Esophagus mucosa (tissue), 1 donor: ENCODE data around the gene PLCB1. TPM values are rescaled to one million over a fixed set of nuclear protein-coding genes. Genes with fewer than 3 reads are reported as not detected.

Source experiments
- ATAC-seq: fragments of 200-7000 bp; cut with Tn5 transposase; one replicate; pipeline ENCODE4 v1.9.1; 2020
- total RNA-seq: library from RNA; stranded (reverse); gene quantifications from one replicate; pipeline ENCODE4 v1.2.4, GENCODE V29; 2023
- donor health status: DM: yes; HTN: yes; CAD: no.

The PLCB1 gene
- total RNA-seq, 1 donor from 2014 or later = 2.7 TPM

DNA sequence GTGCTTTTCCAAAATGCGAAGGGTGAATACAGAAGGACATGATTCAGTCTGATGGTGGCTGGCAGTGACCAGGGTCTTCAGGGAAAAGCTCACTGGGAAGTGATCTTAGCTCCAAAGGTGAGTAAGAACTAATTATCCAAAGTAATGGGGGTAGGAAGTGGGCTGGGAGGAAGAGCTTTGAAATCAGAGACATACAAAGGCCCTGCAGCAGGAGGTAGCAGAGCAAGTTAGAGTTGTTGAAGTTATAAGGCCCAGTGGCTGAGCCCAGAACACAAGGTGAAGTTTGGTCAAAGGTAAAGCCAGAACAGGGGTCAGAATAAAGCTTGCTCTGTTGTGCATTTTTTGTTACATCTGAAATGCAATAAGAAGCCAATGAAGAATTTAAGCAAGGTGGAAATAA lies 81.2 kb downstream of the PLCB1 start:
- no peak for ATAC-seq

DNA sequence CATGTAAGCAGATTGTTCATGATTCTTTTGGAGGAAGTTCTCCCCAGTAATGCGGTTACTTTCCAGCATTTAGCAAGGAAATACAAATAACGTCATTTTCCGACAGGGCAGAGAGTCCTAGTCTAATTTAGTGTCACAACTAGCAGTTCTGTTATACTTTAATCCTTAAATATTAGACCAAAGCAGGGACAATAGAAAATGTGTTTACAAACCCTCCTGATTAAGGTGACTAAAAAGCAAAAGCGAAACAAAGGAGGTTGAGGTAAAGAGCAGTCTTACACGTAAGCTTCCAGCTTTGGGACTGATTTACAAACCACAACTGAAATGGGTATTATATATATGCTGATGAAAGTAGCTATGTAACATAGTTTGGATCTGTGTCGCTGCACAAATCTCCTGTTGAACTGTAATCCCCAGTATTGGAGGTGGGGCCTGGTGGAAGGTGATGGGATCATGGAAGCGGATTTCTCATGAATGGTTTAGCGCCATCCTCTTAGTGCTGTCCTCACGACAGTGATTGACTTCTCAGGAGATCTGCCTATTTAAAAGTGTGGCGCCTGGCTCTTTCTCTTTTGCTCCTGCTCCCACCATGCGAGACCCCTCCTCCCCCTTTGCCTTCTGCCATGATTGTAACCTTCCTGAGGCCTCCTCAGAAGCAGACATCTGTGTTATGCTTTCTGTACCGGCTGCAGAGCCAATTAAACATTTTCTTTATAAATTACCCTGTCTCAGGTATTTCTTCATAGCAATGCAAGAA lies 81.9 kb downstream of the PLCB1 start:
- no peak for ATAC-seq

DNA sequence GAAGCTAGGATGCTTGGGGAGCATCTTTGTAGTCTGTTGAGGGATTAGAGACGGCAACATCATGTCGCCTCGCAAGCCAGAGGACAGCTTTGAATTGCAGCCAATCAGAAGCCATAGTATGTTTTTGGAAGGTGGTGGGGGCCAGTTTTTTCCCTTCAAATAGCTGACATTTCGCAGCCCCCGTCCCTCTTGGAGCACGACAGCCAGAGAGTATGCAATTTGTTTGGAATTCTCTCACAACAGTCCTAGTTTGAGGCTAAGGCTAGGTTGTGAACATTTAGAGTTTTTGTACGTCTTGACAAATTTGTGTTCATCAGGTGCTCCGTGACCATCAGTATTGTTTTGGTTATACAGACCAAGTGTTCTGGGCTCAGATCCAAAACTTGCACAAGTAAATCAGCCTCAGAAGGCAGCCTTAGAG lies 83.3 kb downstream of the PLCB1 start:
- ATAC-seq = no peak

DNA sequence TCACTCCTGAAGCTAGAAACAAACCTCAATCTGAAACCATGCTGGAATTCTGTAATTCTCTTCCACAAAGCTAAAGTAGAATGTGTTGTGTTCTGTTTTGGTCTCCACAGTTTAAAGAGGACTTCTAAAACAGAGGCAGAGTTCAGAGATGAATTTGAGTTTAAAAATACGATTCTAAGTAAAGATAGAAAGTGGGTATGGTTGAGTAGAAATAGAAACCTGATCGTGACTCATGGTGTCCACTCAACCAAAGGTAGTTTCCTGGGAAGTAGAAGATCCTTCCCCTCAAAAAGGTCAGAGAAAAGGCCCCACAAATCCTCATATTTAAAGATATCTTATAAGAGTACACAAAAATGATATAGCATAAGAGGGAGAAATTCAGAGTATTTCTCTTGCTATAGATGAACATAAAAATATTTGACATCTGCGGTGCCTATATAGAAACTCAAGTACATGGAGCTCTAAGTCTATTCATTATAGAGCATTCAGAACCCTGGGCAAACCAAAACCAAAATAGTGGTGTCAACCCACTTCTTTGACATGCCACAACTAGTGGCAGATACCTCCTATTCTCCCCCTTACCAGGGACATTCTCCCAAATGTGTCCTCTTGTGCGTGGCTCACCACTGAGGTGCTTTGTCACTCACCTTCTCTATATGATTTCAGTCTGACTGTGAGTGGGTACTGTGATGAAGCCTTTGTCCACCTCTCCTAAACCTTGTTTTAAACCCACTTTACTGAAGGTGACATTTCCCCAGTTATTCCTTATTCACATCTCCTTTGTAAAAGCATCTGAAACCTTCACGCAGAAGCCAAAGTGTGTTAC lies 84.5 kb downstream of the PLCB1 start:
- ATAC-seq = no peak

DNA sequence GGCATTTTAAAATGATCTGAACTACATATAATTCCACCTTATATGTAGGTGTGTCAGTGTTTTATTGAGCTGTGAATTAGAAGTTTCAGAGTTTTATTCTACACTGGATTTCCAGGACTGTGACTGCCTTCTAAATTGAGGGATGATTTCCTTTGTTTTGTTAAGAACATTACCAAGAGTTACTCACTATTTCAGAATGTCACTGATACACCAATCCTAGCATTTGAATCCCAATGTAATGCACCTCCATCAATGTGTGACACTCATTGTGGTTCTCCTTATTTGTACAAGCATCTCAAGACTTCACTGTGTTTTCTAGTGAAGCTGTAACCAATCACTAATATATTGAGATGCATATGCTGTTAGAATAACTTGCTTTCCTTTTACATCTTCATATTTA lies 86.8 kb downstream of the PLCB1 start:
- no peak for ATAC-seq

DNA sequence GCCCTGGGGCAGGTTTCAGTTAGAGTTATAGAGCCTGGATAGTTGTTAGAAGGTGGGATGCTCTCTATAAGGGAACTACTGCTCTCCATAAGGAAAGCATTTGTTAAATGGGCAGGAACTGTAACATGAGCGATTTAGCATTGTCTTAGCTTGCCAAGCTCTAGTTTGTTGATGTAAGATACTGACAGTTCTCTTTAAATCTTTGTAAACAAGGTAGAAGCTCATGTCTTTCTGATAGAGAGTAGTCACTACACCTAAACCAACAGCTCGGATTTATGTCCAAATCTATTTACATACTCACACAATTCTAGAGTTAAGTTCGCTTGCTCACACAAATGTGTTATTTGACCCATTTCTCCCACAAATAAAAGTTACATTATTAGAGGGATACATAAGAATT lies 87.3 kb downstream of the PLCB1 start:
- no peak for ATAC-seq

DNA sequence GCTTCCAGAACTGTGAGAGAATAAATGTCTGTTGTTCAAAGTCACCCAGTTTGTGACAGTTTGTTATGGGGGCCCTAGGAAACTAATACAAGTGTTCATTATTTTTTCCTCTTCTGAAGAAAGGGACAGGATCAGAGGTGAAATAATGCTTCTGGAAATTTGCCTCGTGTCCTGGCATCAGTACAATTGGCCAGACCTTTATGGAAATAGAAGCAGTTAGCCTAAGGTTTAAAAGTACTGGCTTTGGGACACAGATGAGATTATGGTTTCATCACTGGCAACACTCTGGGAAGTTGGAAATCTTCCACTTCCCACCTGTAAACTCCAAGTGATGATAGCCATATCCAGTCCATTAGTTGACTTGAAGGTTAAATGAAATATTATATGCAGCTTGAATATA lies 88.7 kb downstream of the PLCB1 start:
- ATAC-seq = no peak

DNA sequence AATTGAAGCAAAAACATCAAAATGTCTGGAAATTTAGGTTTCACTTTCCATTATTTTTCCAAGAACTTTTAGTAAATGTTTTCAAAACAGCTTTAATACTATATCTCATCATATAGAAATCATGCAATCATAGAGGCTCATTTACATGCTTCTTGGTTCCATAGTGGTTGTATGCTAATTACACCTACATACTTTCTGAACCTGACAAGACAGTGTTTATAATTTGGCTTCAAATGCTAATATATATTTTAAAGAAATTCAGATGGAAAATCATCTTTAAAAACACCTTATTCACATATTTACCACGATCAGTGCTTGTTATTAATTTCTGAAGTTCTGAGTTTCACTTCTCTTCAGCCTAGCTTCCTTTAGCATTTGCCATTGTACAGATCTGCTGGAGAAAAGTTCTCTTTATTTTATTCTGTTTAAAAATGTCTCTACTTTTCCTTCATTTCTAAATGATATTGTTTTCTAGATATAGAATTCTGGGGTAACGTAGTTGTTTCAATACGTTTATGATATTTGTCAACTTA lies 89.9 kb downstream of the PLCB1 start:
- ATAC-seq = no peak

DNA sequence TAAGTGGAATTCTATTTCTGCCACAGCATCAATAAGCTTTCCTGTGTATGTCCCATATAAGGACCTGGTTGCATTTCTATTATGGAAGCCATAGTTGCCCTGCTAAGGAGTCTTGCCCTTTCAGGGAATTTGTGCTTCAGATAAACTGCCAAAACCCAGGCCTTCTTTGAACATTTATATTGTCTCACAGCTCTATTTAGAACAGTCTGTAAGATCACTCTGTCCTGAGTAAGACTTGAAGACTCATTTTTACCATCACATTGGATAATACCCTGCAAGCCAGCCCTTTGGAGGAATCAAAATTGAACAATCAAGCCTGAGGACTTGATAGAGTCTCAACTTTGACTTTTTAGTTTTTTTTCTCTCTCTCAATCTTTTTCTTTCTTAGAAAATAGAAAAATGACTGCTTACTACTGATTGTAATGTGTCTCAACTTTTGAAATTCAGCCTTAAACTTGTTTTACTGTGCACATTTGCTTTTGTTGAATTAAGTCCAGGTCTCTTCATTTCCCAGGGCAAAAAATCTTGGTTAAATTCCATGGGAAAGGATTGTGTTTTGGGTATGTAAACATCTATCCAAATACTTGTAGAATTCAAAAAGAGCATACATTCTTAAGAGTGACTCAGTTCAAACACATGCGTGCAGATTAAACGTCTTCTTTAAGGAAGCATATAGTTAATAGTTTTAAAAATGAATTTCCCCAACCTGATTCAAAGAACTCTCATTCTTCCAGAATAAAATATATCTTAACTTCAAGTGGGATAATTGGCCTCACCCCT lies 91.2 kb downstream of the PLCB1 start:
- ATAC-seq = no peak

DNA sequence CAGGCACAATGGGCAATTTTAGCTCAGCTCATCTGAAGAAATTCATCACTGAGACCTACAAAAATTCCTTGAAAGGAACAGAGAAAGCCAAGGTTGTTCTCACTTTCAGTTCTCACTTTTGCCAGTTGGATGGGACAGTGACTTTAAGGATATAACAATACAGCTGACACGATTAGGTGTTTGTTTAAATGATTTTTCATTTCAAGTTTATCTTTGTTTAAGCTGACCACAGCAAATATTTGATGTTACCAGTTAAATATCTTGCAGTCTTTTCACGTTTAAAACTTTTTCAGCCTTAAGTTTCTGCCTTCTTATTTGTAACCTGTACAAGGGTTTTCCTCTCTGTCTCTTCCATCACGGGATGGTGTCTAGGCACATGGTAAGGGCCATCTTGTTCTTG lies 93.6 kb downstream of the PLCB1 start:
- no peak for ATAC-seq

DNA sequence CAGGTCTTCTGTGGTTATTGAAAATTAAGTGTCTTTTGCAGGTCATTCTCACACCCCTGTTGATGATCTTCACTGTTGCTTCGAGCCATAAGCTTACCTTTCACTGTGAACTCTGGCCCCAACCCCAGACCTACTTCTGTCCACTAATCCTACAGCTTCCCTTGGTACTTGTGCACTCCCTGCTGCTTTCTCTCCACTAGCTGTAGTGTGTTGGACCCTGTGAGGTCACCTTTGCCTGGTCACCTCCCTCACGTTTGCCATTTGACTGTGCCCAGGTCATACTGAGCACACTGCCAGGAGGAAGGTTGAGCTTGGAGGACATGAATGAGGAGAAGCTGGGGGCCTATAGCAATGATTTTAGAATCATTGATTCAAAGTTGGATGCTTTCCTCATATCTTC lies 94.0 kb downstream of the PLCB1 start:
- no peak for ATAC-seq

DNA sequence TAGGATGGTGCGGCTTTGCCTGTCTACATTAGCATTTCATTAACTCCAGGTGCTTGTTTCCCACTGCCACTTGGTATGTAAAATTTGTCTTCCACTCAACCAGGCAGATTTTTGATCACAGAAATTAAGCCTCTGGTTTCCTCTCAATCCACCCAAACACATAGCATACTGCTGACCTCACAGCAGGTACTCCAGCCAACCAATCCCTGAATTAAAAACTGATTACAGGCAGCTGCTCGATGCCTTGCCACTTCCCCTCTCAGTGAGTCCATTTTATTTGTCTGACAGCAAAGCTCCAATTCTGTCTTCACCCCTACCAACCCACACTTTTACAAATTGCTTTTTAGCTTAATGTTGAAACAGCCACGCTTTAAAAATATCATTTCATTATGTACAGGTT lies 95.2 kb downstream of the PLCB1 start:
- no peak for ATAC-seq

DNA sequence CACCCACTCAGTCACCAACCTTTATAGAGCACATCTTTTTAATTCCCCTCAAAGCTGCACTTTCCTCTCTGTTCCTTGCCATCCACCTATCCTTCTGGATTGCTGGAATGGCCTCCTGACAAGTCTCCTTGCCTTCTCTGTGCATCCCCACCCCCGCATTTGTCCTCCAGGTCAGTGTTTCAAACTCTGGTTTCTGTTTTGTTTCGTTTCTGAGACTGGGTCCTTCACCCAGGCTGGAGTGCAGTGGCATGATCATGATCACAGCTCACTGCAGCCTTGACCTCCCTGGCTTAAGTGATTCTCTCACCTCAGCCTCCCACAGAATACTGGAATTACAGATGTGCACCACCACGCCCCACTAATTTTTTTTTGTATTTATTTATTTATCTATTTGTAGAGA lies 96.2 kb downstream of the PLCB1 start:
- no peak for ATAC-seq

DNA sequence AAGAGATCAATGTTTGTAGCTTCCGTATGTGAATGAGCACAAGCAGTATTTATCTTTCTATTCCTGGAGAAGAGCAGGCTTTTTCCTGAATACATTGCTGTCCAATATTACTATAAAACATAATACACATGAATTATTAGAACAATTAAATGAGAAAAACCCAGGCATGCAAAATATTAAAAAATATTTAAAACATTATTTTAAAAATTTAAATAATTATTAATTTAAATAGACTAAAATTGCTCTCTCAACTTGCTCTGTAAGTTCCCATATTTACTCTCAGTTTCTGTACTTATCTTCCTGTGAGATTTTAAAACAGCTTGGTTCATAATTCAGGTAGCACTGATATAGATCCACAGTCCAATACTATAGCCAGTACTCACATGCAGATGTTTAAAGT lies 97.0 kb downstream of the PLCB1 start:
- ATAC-seq = no peak

DNA sequence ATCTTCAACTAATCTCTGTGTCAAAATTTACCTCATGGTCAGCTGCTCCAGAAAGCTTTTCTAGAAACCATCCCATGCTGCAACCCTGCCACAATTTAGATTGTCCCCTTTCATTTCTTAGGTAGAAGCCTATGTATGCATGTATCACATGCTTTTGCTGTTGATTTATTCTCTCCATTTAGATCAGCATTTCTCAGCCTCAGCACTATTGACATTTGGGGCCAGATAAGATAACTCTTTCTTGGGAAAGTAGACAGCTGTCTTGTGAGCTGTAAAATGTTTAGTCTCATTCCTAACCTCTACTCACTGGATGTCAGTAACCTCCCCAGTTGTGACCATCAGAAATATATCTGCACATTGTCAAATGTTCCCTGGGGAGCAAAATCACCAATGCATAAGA lies 99.0 kb downstream of the PLCB1 start:
- no peak for ATAC-seq

DNA sequence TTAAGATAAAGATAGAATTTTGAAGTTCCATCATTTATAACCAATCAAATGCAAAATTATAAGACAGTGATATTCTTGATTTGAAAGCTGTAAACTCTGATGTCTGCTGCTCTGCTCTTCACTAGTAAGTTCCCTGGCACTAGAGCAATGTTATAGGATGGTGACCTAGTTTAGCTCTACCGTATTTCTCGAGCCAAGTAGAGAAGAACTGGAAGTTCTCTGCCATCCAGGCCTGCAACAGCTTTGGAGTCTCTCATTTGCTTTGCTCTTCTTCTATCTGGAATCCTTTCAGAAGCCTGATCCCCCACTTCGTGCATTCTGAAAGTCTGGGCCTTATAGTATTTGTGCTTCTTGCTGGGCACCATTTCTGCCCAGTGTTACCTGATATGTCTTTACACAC lies 100.3 kb downstream of the PLCB1 start:
- ATAC-seq = no peak

DNA sequence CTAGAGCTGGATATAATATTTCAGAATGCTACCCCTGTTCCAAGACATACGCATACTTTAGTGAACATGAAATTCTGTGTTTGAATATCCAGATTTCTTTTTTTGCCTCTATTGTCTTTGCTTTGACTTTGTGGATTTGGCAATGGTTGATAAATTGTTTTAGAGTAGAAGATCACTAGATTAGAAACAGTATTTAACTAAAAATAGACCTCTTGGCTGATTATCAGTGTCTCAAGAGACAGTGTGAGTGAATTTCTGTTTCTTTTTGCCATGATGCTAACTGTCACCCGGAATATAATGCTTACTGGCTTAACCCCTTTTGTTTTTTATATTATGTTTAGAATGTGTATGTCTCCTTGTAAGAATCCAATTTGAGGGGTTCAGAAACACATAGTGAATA lies 102.5 kb downstream of the PLCB1 start:
- no peak for ATAC-seq

DNA sequence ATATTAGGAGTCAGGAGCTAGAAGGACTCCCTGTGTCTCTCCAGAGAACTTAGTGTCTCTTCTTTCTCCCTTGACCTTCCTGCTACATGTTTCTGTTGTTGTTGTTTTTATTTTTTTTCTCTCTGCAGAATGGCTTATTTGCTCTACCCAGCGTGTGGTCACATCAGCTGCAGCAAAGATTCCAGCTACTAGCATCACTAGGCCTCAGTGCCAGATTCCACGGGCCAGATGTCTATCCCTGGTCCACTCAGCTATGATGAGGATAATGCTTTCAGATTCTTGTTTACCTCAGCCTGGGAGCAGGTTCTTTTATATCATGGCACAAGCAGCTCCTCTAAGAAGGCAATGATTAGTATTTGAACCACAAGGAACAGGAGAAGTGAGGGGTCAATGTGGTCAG lies 110.0 kb downstream of the PLCB1 start:
- no peak for ATAC-seq

DNA sequence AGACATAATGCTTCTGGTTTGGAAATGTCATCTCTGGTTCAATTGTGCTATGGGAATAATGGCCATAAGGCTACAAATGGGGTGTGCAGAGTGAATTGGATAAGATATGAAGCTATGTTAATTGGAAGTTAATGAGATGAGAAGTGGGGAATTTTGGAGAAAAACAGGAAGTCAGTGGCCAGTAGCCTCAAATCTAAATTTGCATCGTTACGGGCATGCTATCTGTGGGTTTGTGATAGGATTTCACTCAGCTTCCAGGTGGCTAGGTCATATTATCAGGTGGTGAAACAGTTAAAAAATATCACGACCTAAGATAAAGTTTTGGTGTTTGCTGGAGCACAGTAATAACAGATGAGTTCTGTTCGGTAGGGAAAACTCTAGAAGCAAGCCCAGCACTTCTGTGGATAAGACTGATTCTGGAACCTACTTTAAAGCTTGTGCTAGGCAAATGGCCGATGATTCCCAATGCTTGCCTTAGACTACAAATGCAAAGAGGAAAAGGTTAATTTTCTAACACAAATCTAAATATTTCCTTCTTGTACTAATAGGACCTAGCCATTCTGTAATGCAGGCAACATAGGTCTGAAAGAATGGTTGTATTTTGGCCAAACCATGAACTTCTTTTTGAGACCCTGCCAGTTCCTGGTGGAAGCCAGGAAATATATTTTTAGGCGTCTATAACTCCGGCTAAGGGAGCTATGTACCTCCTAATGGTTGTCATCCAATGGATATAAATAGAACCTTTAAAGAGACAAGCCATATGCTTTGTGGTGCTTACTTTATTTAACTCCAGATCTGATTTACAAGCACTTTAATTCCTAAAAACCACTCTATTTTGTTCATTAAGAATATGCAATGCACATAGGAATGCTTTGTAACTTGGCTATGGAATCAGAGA lies 111.0 kb downstream of the PLCB1 start:
- no peak for ATAC-seq

DNA sequence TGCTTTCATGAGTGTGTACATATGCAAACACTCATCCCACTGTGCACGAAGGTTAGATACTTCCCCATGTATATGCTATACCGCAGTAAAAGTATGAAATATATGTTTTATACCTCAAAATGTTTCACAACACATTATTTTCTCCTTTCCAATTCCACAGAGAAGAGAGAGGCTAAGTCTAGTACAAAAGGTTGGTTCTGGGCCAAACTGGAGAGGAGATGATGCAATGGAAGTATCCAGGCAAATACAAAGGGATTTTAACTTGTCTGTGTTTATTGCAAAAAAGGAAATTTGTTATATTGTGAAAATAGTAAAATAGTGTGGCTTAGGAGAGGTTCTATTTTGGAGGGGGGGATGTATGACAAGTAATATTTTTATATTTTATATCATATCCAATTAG lies 112.6 kb downstream of the PLCB1 start:
- ATAC-seq = no peak

DNA sequence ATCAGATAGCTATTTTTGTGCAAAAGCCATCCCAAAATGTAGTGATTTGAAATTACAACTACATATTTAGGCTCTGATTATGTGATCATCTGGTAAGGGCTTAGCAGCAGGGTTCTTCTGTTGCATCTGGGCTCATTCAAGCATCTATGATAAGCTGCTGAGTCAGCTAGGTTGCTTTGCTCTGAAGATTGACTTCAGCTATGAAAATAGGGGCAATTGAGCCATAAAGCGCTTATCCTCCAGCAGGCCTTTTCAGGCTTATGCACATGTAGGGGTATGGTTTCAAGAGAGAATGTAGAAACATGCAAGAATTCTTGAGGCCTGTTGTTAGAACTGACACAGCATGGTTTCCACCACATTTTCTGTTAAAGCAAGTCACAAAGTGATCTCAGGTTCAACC lies 114.1 kb downstream of the PLCB1 start:
- no peak for ATAC-seq

DNA sequence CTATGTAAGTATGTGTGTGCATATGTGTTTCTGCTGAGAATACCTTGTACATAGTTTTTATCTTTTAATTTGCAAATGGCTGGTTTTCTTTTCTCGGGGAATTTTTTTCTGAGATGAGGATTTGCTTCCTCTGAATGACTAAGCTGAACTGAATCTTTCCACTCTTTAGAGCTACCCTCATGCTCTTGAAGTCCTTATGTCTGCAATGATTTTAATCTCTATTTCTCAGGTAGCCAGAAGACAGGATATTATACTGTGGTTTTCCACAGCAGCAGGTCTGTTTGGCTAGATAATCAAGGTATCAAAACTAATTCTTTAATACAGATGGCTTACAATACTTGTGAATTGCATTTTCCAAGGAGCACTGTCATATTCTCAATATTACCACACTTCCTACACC lies 114.7 kb downstream of the PLCB1 start:
- no peak for ATAC-seq
